H1 (cell line): ENCODE measurements around the gene FAM120A. TPM values are rescaled to one million over a fixed set of nuclear protein-coding genes. Genes with fewer than 3 reads are reported as not detected.

Source experiments
- CTCF ChIA-PET: fragments of 300-600 bp; sonication (Branson Sonifier 250); formaldehyde crosslinking; loops from one replicate; lab custom pipeline; 2021; ENCODE audit not compliant: partially characterized antibody; lab: Charles Lee
- POLR2A ChIA-PET: fragments of 300-600 bp; sonication (Branson Sonifier 250); formaldehyde crosslinking; loops from one replicate; lab custom pipeline; 2021; ENCODE audit warnings: inconsistent platforms; ENCODE audit not compliant: partially characterized antibody; lab: Charles Lee
- DNase-seq, 2 experiments: peaks; one replicate each; pipeline versions ENCODE4 v3.0.0 to v3.0.0-alpha.2; 2010 to 2022; ENCODE audit warnings: low spot score in 2 of 2, low read depth in 1 of 2, mixed read lengths in 1 of 2
- FAIRE-seq: peaks from 2 replicates; lab custom pipeline; 2011; peaks lifted over from hg19 to GRCh38; lab: Jason Lieb, UNC
- H2AFZ ChIP-seq: 2 replicates; pipeline ENCODE4 v1.8.1; 2012; ENCODE audit warnings: low read length, inconsistent platforms
- H2AK5ac ChIP-seq: 2 replicates; pipeline ENCODE4 v1.6.1; 2013; ENCODE audit warnings: low read depth, low read length
- H2BK120ac ChIP-seq: replicated peaks from 2 replicates; pipeline ENCODE3; 2013; ENCODE audit warnings: low read depth, low read length, inconsistent platforms
- H2BK12ac ChIP-seq: 2 replicates; pipeline ENCODE4 v1.6.1; 2013; ENCODE audit warnings: low read depth, low read length
- H2BK15ac ChIP-seq: 2 replicates; pipeline ENCODE4 v1.6.1; 2013; ENCODE audit warnings: low read length
- H2BK20ac ChIP-seq: 2 replicates; pipeline ENCODE4 v1.6.1; 2013; ENCODE audit warnings: low read length
- H2BK5ac ChIP-seq: 2 replicates; pipeline ENCODE4 v1.6.1; 2013; ENCODE audit warnings: low read depth, low read length
- H3K14ac ChIP-seq: 2 replicates; pipeline ENCODE4 v1.6.1; 2013; ENCODE audit warnings: inconsistent platforms; ENCODE audit not compliant: insufficient read length
- H3K18ac ChIP-seq: 2 replicates; pipeline ENCODE4 v1.6.1; 2013; ENCODE audit warnings: low read length; ENCODE audit errors: extremely low read depth
- H3K23ac ChIP-seq: 2 replicates; pipeline ENCODE4 v1.6.1; 2013; ENCODE audit warnings: inconsistent platforms; ENCODE audit not compliant: insufficient read length
- H3K23me2 ChIP-seq: 2 replicates; pipeline ENCODE4 v1.6.1; 2013; ENCODE audit warnings: low read depth, low read length
- H3K27ac ChIP-seq: 2 replicates; pipeline ENCODE4 v1.6.1; 2011; ENCODE audit warnings: low read depth, low read length, inconsistent platforms
- H3K27me3 ChIP-seq, 4 experiments: replicated peaks in 1 of 4; 1 replicate in 1 of 4; 2 replicates in 3 of 4; pipeline versions ENCODE4 v1.6.1 to v1.8.1; 2011 to 2013; ENCODE audit warnings: low read length in 3 of 4, mild to moderate bottlenecking in 3 of 4, inconsistent platforms in 2 of 4, mixed read lengths in 2 of 4, moderate library complexity in 1 of 4; ENCODE audit not compliant: control insufficient read depth in 3 of 4, insufficient read depth in 3 of 4; ENCODE audit errors: extremely low read depth in 1 of 4
- H3K36me3 ChIP-seq, 4 experiments: 2 replicates each; pipeline versions ENCODE4 v1.6.1 to v1.8.1; 2011 to 2013; ENCODE audit warnings: mild to moderate bottlenecking in 4 of 4, low read length in 3 of 4, moderate library complexity in 2 of 4, control low read depth in 1 of 4, inconsistent platforms in 1 of 4; ENCODE audit not compliant: insufficient read depth in 4 of 4, control insufficient read depth in 2 of 4
- H3K4ac ChIP-seq: replicated peaks from 2 replicates; pipeline ENCODE3; 2013; ENCODE audit warnings: low read length, low read depth, mixed read lengths, inconsistent platforms; ENCODE audit not compliant: insufficient read length
- H3K4me1 ChIP-seq, 4 experiments: replicated peaks in 1 of 4; 1 replicate in 1 of 4; 2 replicates in 3 of 4; pipeline versions ENCODE4 v1.6.1 to v1.8.1; 2011 to 2013; ENCODE audit warnings: low read length in 3 of 4, inconsistent platforms in 2 of 4, mixed read lengths in 1 of 4; ENCODE audit not compliant: insufficient read depth in 4 of 4, control insufficient read depth in 3 of 4
- H3K4me2 ChIP-seq, 2 experiments: 2 replicates each; pipeline versions ENCODE4 v1.6.1 to v1.8.1; 2011 to 2013; ENCODE audit warnings: low read depth in 2 of 2, low read length in 2 of 2, control low read depth in 1 of 2, inconsistent platforms in 1 of 2, mild to moderate bottlenecking in 1 of 2; ENCODE audit not compliant: insufficient read depth in 1 of 2
- H3K4me3 ChIP-seq, 4 experiments: fragments of 200-600, 300-600 bp in 1 of 4; sonication (generic), shearing (Covaris generic), sonication (Bioruptor Twin) in 1 of 4; 2 replicates each; pipeline versions ENCODE4 v1.5.1 to v1.8.1; 2011 to 2016; ENCODE audit warnings: low read length in 4 of 4, low read depth in 3 of 4, control low read depth in 2 of 4, inconsistent platforms in 2 of 4, mild to moderate bottlenecking in 2 of 4, mixed read lengths in 1 of 4, moderate library complexity in 1 of 4; ENCODE audit not compliant: insufficient read depth in 2 of 4; ENCODE audit errors: extremely low read depth in 1 of 4
- H3K56ac ChIP-seq: replicated peaks from 2 replicates; pipeline ENCODE3; 2013; ENCODE audit warnings: low read depth, mild to moderate bottlenecking, mixed read lengths, low read length, inconsistent platforms; ENCODE audit not compliant: insufficient read length
- H3K79me1 ChIP-seq: 2 replicates; pipeline ENCODE4 v1.6.1; 2013; ENCODE audit warnings: low read depth, low read length, control low read depth
- H3K79me2 ChIP-seq, 2 experiments: 2 replicates each; pipeline versions ENCODE4 v1.6.1 to v1.8.1; 2012 to 2013; ENCODE audit warnings: low read length in 2 of 2, mild to moderate bottlenecking in 2 of 2, inconsistent platforms in 1 of 2; ENCODE audit not compliant: insufficient read depth in 2 of 2, control insufficient read depth in 1 of 2
- H3K9ac ChIP-seq, 4 experiments: replicated peaks in 1 of 4; 1 replicate in 1 of 4; 2 replicates in 3 of 4; pipeline versions ENCODE4 v1.6.1 to v1.8.1; 2011 to 2013; ENCODE audit warnings: low read depth in 3 of 4, low read length in 3 of 4, control low read depth in 2 of 4, mild to moderate bottlenecking in 2 of 4, moderate library complexity in 2 of 4, inconsistent platforms in 1 of 4; ENCODE audit errors: extremely low read depth in 1 of 4
- H3K9me3 ChIP-seq, 2 experiments: 2 replicates each; pipeline versions ENCODE4 v1.6.1 to v1.8.1; 2012 to 2013; ENCODE audit warnings: mild to moderate bottlenecking in 2 of 2, moderate library complexity in 2 of 2, control low read depth in 1 of 2, inconsistent platforms in 1 of 2, low read depth in 1 of 2, low read length in 1 of 2, mixed read lengths in 1 of 2; ENCODE audit not compliant: insufficient read depth in 2 of 2
- H4K20me1 ChIP-seq, 2 experiments: replicated peaks in 1 of 2; 2 replicates each; pipeline versions ENCODE3 to v1.8.1; 2011 to 2013; ENCODE audit warnings: inconsistent platforms in 2 of 2, low read length in 2 of 2, mild to moderate bottlenecking in 1 of 2; ENCODE audit not compliant: insufficient read depth in 2 of 2, control insufficient read depth in 1 of 2
- H4K5ac ChIP-seq: 2 replicates; pipeline ENCODE4 v1.6.1; 2013; ENCODE audit warnings: low read length, low read depth, mixed read lengths, inconsistent platforms; ENCODE audit not compliant: insufficient read length
- H4K8ac ChIP-seq: 2 replicates; pipeline ENCODE4 v1.8.0; 2013; ENCODE audit warnings: mild to moderate bottlenecking, moderate library complexity, low read length, inconsistent platforms; ENCODE audit not compliant: insufficient read depth; ENCODE audit errors: extremely low read depth
- H4K91ac ChIP-seq: replicated peaks from 2 replicates; pipeline ENCODE3; 2013; ENCODE audit warnings: low read length, mixed read lengths, inconsistent platforms; ENCODE audit not compliant: insufficient read length
- BCL11A ChIP-seq, 2 experiments: IDR thresholded peaks; one replicate each; pipeline ENCODE4 v1.6.1; 2011; ENCODE audit warnings: low read depth in 2 of 2, low read length in 2 of 2, mild to moderate bottlenecking in 2 of 2
- KDM5A ChIP-seq: fragments of 200-600 bp; IDR thresholded peaks from 2 replicates; pipeline ENCODE4 v1.7.1; 2012; ENCODE audit warnings: mild to moderate bottlenecking, low read length, inconsistent platforms, mixed read lengths
- POLR2A ChIP-seq, 2 experiments: IDR thresholded peaks; 1 replicate in 1 of 2; 2 replicates in 1 of 2; pipeline ENCODE4 v1.6.1; 2011; ENCODE audit warnings: low read depth in 2 of 2, low read length in 2 of 2, mild to moderate bottlenecking in 2 of 2; ENCODE audit errors: control extremely low read depth in 1 of 2
- POLR2AphosphoS5 ChIP-seq: IDR thresholded peaks from 2 replicates; pipeline ENCODE4 v1.6.1; 2011; ENCODE audit warnings: low read depth, low read length
- RAD21 ChIP-seq, 2 experiments: IDR thresholded peaks in 1 of 2; conservative IDR thresholded peaks in 1 of 2; 2 replicates each; pipeline ENCODE4 v1.6.1; 2011; ENCODE audit warnings: low read depth in 2 of 2, low read length in 2 of 2, improper control_type of control experiment in 1 of 2, inconsistent platforms in 1 of 2, mild to moderate bottlenecking in 1 of 2, moderate library complexity in 1 of 2
- SIRT6 ChIP-seq: IDR thresholded peaks from one replicate; pipeline ENCODE4 v1.7.1; 2012; ENCODE audit warnings: low read length, inconsistent platforms
- YY1 ChIP-seq: IDR thresholded peaks from 2 replicates; pipeline ENCODE4 v1.6.1; 2011; ENCODE audit warnings: low read depth, mild to moderate bottlenecking, low read length
- whole genome bisulfite sequencing, 2 experiments: shearing (Covaris generic) in 1 of 2; methylation state at CpG; one replicate each; pipeline versions ENCODE4 v1.1.6 to v1.1.7; 2013 to 2015; ENCODE audit warnings: low lambda C conversion rate in 2 of 2, mixed read lengths in 2 of 2, inconsistent platforms in 1 of 2, low coverage in 1 of 2, missing lambda C conversion rate in 1 of 2; ENCODE audit not compliant: insufficient replicate concordance in 2 of 2, insufficient coverage in 1 of 2, insufficient read length in 1 of 2; ENCODE audit errors: extremely low coverage in 1 of 2, missing lambda C conversion rate in 1 of 2; 5-methylcytosine and 5-hydroxymethylcytosine counted together
- polyA plus RNA-seq, 7 experiments: library from polyadenylated mRNA; depleted of rRNA in 3 of 7; stranded (reverse) in 5 of 7; unstranded in 2 of 7; fragments of >200 nt in 5 of 7; fragments of 200-250 nt in 2 of 7; gene quantifications; 1 replicate in 5 of 7; 2 replicates in 1 of 7; 4 replicates in 1 of 7; pipeline versions ENCODE4 v1.2.1 to v1.2.3, GENCODE V29; 2011 to 2013; ENCODE audit warnings: missing spikeins in 2 of 7, mixed read lengths in 2 of 7
- total RNA-seq: library from RNA; stranded (reverse); fragmentation: NEBNext Ultra II Directional; extraction: Animal tissue kit (Norgen Biotek cat#: 25700); gene quantifications from 2 replicates; pipeline ENCODE4 v1.2.1, GENCODE V29; 2021
- TF ChIP-seq, protein P1 (sequence below): IDR thresholded peaks from 2 replicates; pipeline ENCODE4 v1.6.1; 2012; ENCODE audit warnings: inconsistent platforms

FAM120A gene
- total and polyA plus RNA-seq, 2 of the 8 experiments (the other 6 are each of a cell fraction or from before 2014, with no cell fraction given), result 24.9 to 54.7 TPM

DNA sequence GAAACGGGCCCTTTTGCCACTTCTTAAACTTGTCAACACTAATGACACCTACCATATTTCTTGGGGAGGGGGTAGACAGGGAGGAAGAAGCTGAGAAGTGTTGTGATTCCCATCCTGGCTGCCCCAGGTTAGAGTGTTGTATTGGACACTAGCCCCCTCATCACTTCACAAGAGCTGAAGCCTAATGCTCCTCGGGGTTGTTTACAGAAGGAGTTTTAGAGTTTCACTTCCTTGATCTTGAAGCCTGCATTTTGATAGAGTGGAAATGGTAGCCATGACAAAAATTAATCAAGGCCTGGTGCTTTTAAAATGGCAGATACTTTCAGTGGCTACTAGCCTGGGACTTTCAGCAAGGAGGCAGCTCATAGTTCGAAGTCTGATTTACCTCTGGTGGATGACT, 12.9 kb downstream of the FAM120A start:
- H3K79me1 ChIP-seq, result peaks cover 9% of the 10 kb centered on the region
- no peak for TF ChIP-seq KDM5A
- no peak for TF ChIP-seq SIRT6
- no peak for TF ChIP-seq YY1
- no peak for TF ChIP-seq RAD21 (IDR thresholded peaks at IDR 0.05 in 1 of 2, conservative IDR thresholded peaks at IDR 0.05 in 1 of 2; ENCODE audit: low read depth in 2 of 2, low read length in 2 of 2)
- TF ChIP-seq, protein P1, sequence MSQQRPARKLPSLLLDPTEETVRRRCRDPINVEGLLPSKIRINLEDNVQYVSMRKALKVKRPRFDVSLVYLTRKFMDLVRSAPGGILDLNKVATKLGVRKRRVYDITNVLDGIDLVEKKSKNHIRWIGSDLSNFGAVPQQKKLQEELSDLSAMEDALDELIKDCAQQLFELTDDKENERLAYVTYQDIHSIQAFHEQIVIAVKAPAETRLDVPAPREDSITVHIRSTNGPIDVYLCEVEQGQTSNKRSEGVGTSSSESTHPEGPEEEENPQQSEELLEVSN, result no peak
- TF ChIP-seq POLR2AphosphoS5, result no peak
- no peak for TF ChIP-seq POLR2A (IDR thresholded peaks at IDR 0.05; ENCODE audit: control extremely low read depth in 1 of 2, low read depth in 2 of 2, low read length in 2 of 2)
- no peak for TF ChIP-seq BCL11A (IDR thresholded peaks at IDR 0.05; ENCODE audit: low read depth in 2 of 2, low read length in 2 of 2)
- H2BK120ac ChIP-seq, result no peak overlapping the region
- peaks cover 20 to 99% of the 10 kb centered on the region in 2 experiments for H3K79me2 ChIP-seq
- no peaks in the 10 kb centered on the region for H3K9me3 ChIP-seq
- FAIRE-seq, result no peak
- H4K5ac ChIP-seq, result no peak overlapping the region
- no peak overlapping the region; the same call in 1 of the 2 replicates for H2BK12ac ChIP-seq
- H4K8ac ChIP-seq, result no peak overlapping the region
- POLR2A ChIA-PET, result interaction anchor here (1.6 to 3.7 kb wide), 2 partner anchors 12 to 118 kb away, joined by 3 to 35 read pairs; partner anchors contain the start of genes FAM120A and FAM120AOS
- no peak overlapping the region for H3K14ac ChIP-seq
- no peak overlapping the region for H2BK15ac ChIP-seq
- H2AFZ ChIP-seq, result no peak overlapping the region
- H3K18ac ChIP-seq, result no peak overlapping the region
- DNase-seq, result no peak
- no peaks in the 10 kb centered on the region for H3K27me3 ChIP-seq
- H3K4me2 ChIP-seq, result peak overlapping the region; percentile 30 to 33; a peak in 3 of 4 replicates
- peaks cover 8 to 14% of the 10 kb centered on the region in 2 experiments for H4K20me1 ChIP-seq
- H3K23me2 ChIP-seq, result no peaks in the 10 kb centered on the region
- no peak overlapping the region for H2BK20ac ChIP-seq
- H4K91ac ChIP-seq, result no peak overlapping the region
- peaks cover 8 to 28% (median 20%) of the 10 kb centered on the region in 4 experiments for H3K4me1 ChIP-seq
- H3K36me3 ChIP-seq, result no peaks in the 10 kb centered on the region
- H3K9ac ChIP-seq, result peak overlapping the region in 1 of 4 experiments; percentile 44; a peak in 1 of 7 replicates
- WGBS, 2 experiments, result 78% methylated on average over 3 of the region's 3 CpGs; no CpG with 5 or more reads in 1 of the 2 experiments
- H2AK5ac ChIP-seq, result no peak overlapping the region
- H3K23ac ChIP-seq, result no peak overlapping the region
- no peak overlapping the region; a peak in 1 of 8 replicates for H3K4me3 ChIP-seq
- H3K4ac ChIP-seq, result no peak overlapping the region
- CTCF ChIA-PET, result interaction anchor here (0.9 to 1.6 kb wide), 2 partner anchors 19 to 84 kb away, joined by 4 to 6 read pairs; no protein-coding TSS in a partner anchor
- no peak overlapping the region for H2BK5ac ChIP-seq
- H3K27ac ChIP-seq, result no peak overlapping the region
- no peak overlapping the region for H3K56ac ChIP-seq
